HG02759 (cell line): ENCODE measurements around the gene ZNF521.

Source experiments
- ATAC-seq: cut with Tn5 transposase; IDR thresholded peaks from one replicate; pipeline ENCODE4 v1.9.1; 2021; ENCODE audit warnings: mild to moderate bottlenecking, moderate library complexity; ENCODE audit not compliant: unreplicated experiment

The ZNF521 gene

GRCh38 chr18:25175558-25176517 is 176.1 kb downstream of the ZNF521 start:
- ATAC-seq = no peak

GRCh38 chr18:25174324-25174723 is 177.6 kb downstream of the ZNF521 start:
- ATAC-seq = no peak

GRCh38 chr18:25171334-25171733 is 180.6 kb downstream of the ZNF521 start:
- no peak for ATAC-seq

GRCh38 chr18:25170402-25170801 is 181.6 kb downstream of the ZNF521 start:
- no peak for ATAC-seq

- ATAC-seq = no peak
Observed at GRCh38 chr18:25169701-25170100, 182.3 kb downstream of the ZNF521 start.

- ATAC-seq = no peak
Observed at GRCh38 chr18:25167612-25168410, 184.2 kb downstream of the ZNF521 start.

- no peak for ATAC-seq
Observed at GRCh38 chr18:25166113-25166512, 185.9 kb downstream of the ZNF521 start.

- peak; percentile 92 for ATAC-seq
Observed at GRCh38 chr18:25164848-25165811, 186.8 kb downstream of the ZNF521 start.

GRCh38 chr18:25164211-25164847 is 187.6 kb downstream of the ZNF521 start:
- peak; percentile 35 for ATAC-seq

- ATAC-seq = no peak
Observed at GRCh38 chr18:25153426-25153825, 198.5 kb downstream of the ZNF521 start.

GRCh38 chr18:25147877-25148488 is 204.0 kb downstream of the ZNF521 start:
- ATAC-seq = no peak

GRCh38 chr18:25146512-25146910 is 205.5 kb downstream of the ZNF521 start:
- ATAC-seq = no peak

- no peak for ATAC-seq
Observed at GRCh38 chr18:25145731-25146511, 206.0 kb downstream of the ZNF521 start.

GRCh38 chr18:25144820-25145219 is 207.1 kb downstream of the ZNF521 start:
- no peak for ATAC-seq

- no peak for ATAC-seq
Observed at GRCh38 chr18:25141886-25142285, 210.1 kb downstream of the ZNF521 start.

GRCh38 chr18:25141399-25141798 is 210.6 kb downstream of the ZNF521 start:
- ATAC-seq = no peak

GRCh38 chr18:25140962-25141308 is 211.0 kb downstream of the ZNF521 start:
- ATAC-seq = no peak

GRCh38 chr18:25140124-25140961 is 211.6 kb downstream of the ZNF521 start:
- no peak for ATAC-seq
